AG04450 (cell line): ENCODE measurements around the gene C22orf15. TPM values are rescaled to one million over a fixed set of nuclear protein-coding genes. Genes with fewer than 3 reads are reported as not detected.

Experiments
- CTCF ChIA-PET: fragments of 300-600, 350-600 bp; formaldehyde crosslinking; extraction: SDS; loops from one replicate; lab custom pipeline; 2022; ENCODE audit warnings: antibody characterized with exemption, inconsistent platforms; lab: Charles Lee
- POLR2A ChIA-PET: fragments of 350-600 bp; formaldehyde crosslinking; extraction: SDS; loops from one replicate; lab custom pipeline; 2021; ENCODE audit warnings: antibody characterized with exemption, inconsistent platforms; lab: Yijun Ruan, JAX
- DNase-seq: peaks from one replicate; pipeline ENCODE4 v3.0.0-alpha.2; 2011; ENCODE audit warnings: low read depth, low spot score
- H3K27ac ChIP-seq: one replicate; pipeline ENCODE4 v1.5.1; 2012; ENCODE audit warnings: low read depth, low read length, control low read depth
- H3K27me3 ChIP-seq: one replicate; pipeline ENCODE4 v1.6.0; 2012; ENCODE audit warnings: low read length; ENCODE audit not compliant: control insufficient read depth, insufficient read depth
- H3K4me3 ChIP-seq: 2 replicates; pipeline ENCODE4 v1.5.1; 2011; ENCODE audit warnings: mild to moderate bottlenecking, low read depth, low read length, control low read depth
- H3K9me3 ChIP-seq: 2 replicates; pipeline ENCODE4 v1.5.1; 2012; ENCODE audit warnings: low read length; ENCODE audit not compliant: control insufficient read depth, insufficient read depth
- CTCF ChIP-seq: IDR thresholded peaks from 2 replicates; pipeline ENCODE4 v1.5.1; 2011; ENCODE audit warnings: low read depth, low read length, control low read depth, inconsistent platforms
- polyA plus RNA-seq: library from polyadenylated mRNA; depleted of rRNA; stranded (reverse); fragments of >200 nt; gene quantifications from 2 replicates; pipeline ENCODE4 v1.2.3, GENCODE V29; 2011

Gene C22orf15
- polyA plus RNA-seq, 1 experiment: 2.1 TPM

DNA sequence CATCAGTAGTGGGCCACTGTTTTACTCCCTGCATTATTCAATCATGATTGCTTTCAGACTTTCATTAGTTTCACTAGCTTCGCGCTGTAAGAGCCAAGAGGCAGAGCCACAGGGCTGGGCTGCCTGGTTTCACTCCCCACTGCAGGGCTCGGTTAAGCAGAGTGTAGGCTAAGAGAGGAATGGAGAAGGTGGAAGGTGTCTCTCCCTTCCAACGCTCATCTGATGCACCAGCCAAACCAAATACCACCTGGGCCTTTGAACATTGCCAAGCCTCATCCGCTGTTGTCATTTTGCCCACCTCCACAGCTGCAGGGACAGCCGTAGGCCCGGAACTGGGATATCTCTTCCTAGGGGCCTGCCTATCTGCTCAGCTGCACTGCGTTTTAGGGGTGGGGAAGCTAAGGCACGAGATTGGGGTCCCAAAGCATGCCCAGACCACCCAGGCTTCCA is 23.5 kb downstream of the C22orf15 start:
- ChIA-PET CTCF (interaction anchor here (0.5 to 3.6 kb wide), 3 partner anchors 15 to 23 kb away, joined by 3 to 14 read pairs (median 4); partner anchors contain the start of gene C22orf15), POLR2A (interaction anchor here (0.7 to 1.0 kb wide), 3 partner anchors 9 to 71 kb away, joined by 3 to 5 read pairs (median 3); no protein-coding TSS in a partner anchor)
- no peak for DNase-seq
- no peak for TF ChIP-seq CTCF
- H3K27me3 ChIP-seq: no peaks in the 10 kb centered on the region
- peak overlapping the region; percentile 69 for H3K27ac ChIP-seq
- peak overlapping the region; percentile 43 for H3K4me3 ChIP-seq
- H3K9me3 ChIP-seq: no peaks in the 10 kb centered on the region

- TF ChIP-seq CTCF: no peak
Observed at GRCh38 chr22:23786752-23787599, 24.2 kb downstream of the C22orf15 start, which contains the start of gene SMARCB1. Gene SMARCB1, plus strand, starts transcription at chr22:23786966. Its CDS starts 204 bp downstream, at chr22:23787170.

DNA sequence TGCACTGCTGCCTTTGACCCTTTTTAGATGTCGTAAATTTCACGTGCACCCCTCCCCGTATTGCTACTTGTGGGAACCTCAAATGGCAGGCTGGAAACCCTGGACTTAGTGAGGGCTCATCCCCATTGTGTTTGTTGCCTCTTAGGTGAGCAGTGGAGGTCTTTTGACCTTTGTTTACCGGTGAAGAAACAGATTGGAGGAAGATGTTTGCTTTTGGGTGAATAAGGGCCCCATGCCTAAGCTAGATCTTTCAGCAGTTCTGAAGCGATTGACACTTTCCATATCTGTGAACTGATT is 24.8 kb downstream of the C22orf15 start:
- Histone ChIP-seq H3K4me3 (peak overlapping the region; percentile 88), H3K27me3 (no peaks in the 10 kb centered on the region), H3K27ac (peak overlapping the region; percentile 31), H3K9me3 (no peaks in the 10 kb centered on the region)
- DNase-seq: no peak
- CTCF ChIA-PET: interaction anchor here (3.6 kb wide), 1 partner anchor 16 kb away, joined by 14 read pairs; no protein-coding TSS in a partner anchor
- TF ChIP-seq CTCF: no peak
- POLR2A ChIA-PET: interaction anchor here (1.0 kb wide), 1 partner anchor 10 kb away, joined by 5 read pairs; no protein-coding TSS in a partner anchor

More at GRCh38 chr22:23786752-23787599, 24.2 kb downstream of the C22orf15 start, which contains the start of gene SMARCB1:
- no peaks in the 10 kb centered on the region for H3K27me3 ChIP-seq
- CTCF ChIA-PET: interaction anchor here (0.5 to 3.6 kb wide), 2 partner anchors 16 to 24 kb away, joined by 4 to 14 read pairs; partner anchors contain the start of gene C22orf15
- no peaks in the 10 kb centered on the region for H3K9me3 ChIP-seq
- H3K4me3 ChIP-seq: peak within 1 kb of the TSS; percentile 88
- POLR2A ChIA-PET: interaction anchor here (0.6 to 1.0 kb wide), 3 partner anchors 9 to 49 kb away, joined by 3 to 5 read pairs (median 5); no protein-coding TSS in a partner anchor
- H3K27ac ChIP-seq: peak within 1 kb of the TSS; percentile 94
- peak; percentile 67 for DNase-seq

- DNase-seq: no peak
- Histone ChIP-seq H3K27ac (no peak overlapping the region), H3K4me3 (peak overlapping the region; percentile 88), H3K9me3 (no peaks in the 10 kb centered on the region), H3K27me3 (no peaks in the 10 kb centered on the region)
- ChIA-PET POLR2A (no interaction called here), CTCF (interaction anchor here (0.6 to 3.6 kb wide), 2 partner anchors 17 to 62 kb away, joined by 3 to 14 read pairs; no protein-coding TSS in a partner anchor)
- no peak for TF ChIP-seq CTCF
Observed at GRCh38 chr22:23787910-23788309, 25.1 kb downstream of the C22orf15 start.
